ENCODE measurements around the gene EHMT1. TPM values are rescaled to one million over a fixed set of nuclear protein-coding genes. Genes with fewer than 3 reads are reported as not detected.
A peak's percentile ranks its signal among the peaks of the same experiment; 100 is the strongest.

The EHMT1 gene
- total and polyA plus RNA-seq, 2 of the 13 experiments (the other 11 are each of a cell fraction or from before 2014, with no cell fraction given) = 23.0 to 27.1 TPM

DNA sequence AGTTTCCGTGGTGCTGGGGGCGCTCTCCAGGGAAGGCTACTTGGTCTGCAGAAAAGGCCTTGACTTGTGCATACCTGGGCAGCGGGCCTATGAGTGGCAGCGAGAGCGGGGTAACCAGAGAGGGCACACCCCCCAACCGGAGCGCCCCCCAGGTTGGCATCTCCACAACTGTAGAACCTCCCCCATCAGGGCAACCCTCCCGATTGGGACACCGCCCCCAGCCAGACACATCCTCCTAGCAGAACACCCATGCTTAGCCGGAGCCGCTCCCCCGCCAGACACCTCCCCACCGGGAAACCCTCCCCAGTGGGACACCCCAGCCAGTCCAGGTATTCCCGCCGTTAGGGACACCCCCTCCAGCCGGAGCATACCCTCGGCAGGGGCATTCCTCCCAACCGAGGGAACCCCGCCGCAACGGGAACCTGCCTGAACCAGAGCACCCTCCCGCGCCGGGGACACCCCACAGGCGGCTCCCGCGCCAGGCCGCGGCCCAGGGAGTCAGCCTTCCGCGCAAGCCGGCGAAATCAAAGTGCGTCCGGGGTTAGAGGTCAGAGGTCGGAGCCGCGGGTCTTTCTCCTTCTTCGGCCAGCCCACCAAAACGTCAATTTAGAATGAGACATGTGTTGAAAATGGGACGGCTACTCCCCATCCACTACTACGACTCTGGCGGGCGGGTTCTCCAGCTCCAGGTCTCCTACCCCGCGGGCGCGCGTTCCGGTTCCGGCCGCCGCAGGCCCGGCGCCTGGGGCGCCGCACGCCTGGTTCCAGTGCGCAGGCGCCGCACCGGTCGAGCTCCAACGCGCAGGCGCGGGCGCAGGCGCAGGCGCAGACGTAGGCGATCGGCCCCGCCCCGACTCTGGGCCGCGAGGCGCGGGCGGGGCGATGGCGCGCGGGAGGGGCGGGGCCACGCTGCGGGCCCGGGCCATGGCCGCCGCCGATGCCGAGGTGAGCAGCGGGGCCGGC is at the start of gene EHMT1 (continued):
- TF ChIP-seq, protein P1, sequence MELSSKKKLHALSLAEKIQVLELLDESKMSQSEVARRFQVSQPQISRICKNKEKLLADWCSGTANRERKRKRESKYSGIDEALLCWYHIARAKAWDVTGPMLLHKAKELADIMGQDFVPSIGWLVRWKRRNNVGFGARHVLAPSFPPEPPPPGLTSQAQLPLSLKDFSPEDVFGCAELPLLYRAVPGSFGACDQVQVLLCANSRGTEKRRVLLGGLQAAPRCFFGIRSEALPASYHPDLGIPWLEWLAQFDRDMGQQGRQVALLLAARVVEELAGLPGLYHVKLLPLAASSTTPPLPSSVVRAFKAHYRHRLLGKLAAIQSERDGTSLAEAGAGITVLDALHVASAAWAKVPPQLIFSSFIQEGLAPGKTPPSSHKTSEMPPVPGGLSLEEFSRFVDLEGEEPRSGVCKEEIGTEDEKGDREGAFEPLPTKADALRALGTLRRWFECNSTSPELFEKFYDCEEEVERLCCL (CRISPR knock-in tag; IDR thresholded peaks at IDR 0.05; ENCODE audit: borderline replicate concordance) = no peak
- TF ChIP-seq ZNF703 (CRISPR knock-in tag; IDR thresholded peaks at IDR 0.05; ENCODE audit: borderline replicate concordance) (peak; percentile 70; the same call in 1 of the 2 replicates), ZNF101 (CRISPR knock-in tag; IDR thresholded peaks at IDR 0.05; ENCODE audit: borderline replicate concordance, low read depth) (no peak), KAT8 (CRISPR knock-in tag; IDR thresholded peaks at IDR 0.05) (peak; percentile 89), ZNF773 (CRISPR knock-in tag; IDR thresholded peaks at IDR 0.05; ENCODE audit: borderline replicate concordance) (no peak), HNRNPUL1 (IDR thresholded peaks at IDR 0.05; ENCODE audit: low read depth, low read length) (no peak), ZFYVE20 (CRISPR knock-in tag; IDR thresholded peaks at IDR 0.05; ENCODE audit: borderline replicate concordance, low read depth) (no peak), ZNF577 (CRISPR knock-in tag; IDR thresholded peaks at IDR 0.05; ENCODE audit: borderline replicate concordance, low read depth) (no peak), FOXK1 (CRISPR knock-in tag; IDR thresholded peaks at IDR 0.05; ENCODE audit: borderline replicate concordance, low read depth) (no peak), NBN (conservative IDR thresholded peaks at IDR 0.05) (no peak), HMGA1 (CRISPR knock-in tag; conservative IDR thresholded peaks at IDR 0.05) (no peak), SP1 (IDR thresholded peaks at IDR 0.05) (no peak), SP1 (CRISPR knock-in tag; IDR thresholded peaks at IDR 0.05) (no peak), SCMH1 (CRISPR knock-in tag; IDR thresholded peaks at IDR 0.05; ENCODE audit: borderline replicate concordance) (no peak), ZNF432 (CRISPR knock-in tag; IDR thresholded peaks at IDR 0.05; ENCODE audit: borderline replicate concordance) (no peak), ZNF10 (CRISPR knock-in tag; IDR thresholded peaks at IDR 0.05; ENCODE audit: borderline replicate concordance, low read depth) (no peak), U2AF1 (optimal IDR thresholded peaks at IDR 0.05; ENCODE audit: low read depth, low read length) (no peak), KLF11 (CRISPR knock-in tag; IDR thresholded peaks at IDR 0.05) (no peak), ZNF562 (CRISPR knock-in tag; IDR thresholded peaks at IDR 0.05; ENCODE audit: borderline replicate concordance) (no peak), GABPA (IDR thresholded peaks at IDR 0.05; ENCODE audit: low read depth, low read length) (no peak), GABPA (CRISPR knock-in tag; IDR thresholded peaks at IDR 0.05; ENCODE audit: low read depth) (peak; percentile 88), ATF7-NPFF (CRISPR knock-in tag; IDR thresholded peaks at IDR 0.05; ENCODE audit: low read depth) (peak; percentile 60; the same call in 1 of the 2 replicates)
- TF ChIP-seq, protein P2, sequence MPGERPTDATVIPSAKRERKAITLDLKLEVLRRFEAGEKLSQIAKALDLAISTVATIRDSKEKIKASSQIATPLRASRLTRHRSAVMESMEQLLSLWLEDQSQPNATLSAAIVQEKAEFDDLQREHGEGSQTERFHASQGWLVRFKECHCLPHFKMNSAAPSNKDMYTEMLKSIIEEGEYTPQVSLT (CRISPR knock-in tag; IDR thresholded peaks at IDR 0.05; ENCODE audit: borderline replicate concordance, low read depth) = no peak
- TF ChIP-seq, protein P3, sequence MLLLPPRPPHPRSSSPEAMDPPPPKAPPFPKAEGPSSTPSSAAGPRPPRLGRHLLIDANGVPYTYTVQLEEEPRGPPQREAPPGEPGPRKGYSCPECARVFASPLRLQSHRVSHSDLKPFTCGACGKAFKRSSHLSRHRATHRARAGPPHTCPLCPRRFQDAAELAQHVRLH (CRISPR knock-in tag; IDR thresholded peaks at IDR 0.05; ENCODE audit: borderline replicate concordance, low read depth) = no peak
- TF ChIP-seq, protein P4, sequence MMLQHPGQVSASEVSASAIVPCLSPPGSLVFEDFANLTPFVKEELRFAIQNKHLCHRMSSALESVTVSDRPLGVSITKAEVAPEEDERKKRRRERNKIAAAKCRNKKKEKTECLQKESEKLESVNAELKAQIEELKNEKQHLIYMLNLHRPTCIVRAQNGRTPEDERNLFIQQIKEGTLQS (CRISPR knock-in tag; IDR thresholded peaks at IDR 0.05) = no peak
- TF ChIP-seq, protein P5, sequence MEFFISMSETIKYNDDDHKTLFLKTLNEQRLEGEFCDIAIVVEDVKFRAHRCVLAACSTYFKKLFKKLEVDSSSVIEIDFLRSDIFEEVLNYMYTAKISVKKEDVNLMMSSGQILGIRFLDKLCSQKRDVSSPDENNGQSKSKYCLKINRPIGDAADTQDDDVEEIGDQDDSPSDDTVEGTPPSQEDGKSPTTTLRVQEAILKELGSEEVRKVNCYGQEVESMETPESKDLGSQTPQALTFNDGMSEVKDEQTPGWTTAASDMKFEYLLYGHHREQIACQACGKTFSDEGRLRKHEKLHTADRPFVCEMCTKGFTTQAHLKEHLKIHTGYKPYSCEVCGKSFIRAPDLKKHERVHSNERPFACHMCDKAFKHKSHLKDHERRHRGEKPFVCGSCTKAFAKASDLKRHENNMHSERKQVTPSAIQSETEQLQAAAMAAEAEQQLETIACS (CRISPR knock-in tag; IDR thresholded peaks at IDR 0.05) = no peak

All from HepG2 (cell line).